GM12878 (cell line): ENCODE results near the gene CACNA1H. TPM values are rescaled to one million over a fixed set of nuclear protein-coding genes. Genes with fewer than 3 reads are reported as not detected.

ENCODE experiments used
- ATAC-seq: fragments of 200-7000 bp; cut with Tn5 transposase; 3 replicates; pipeline ENCODE4 v1.9.1; 2020; ENCODE audit warnings: mild to moderate bottlenecking, moderate library complexity
- BruUV-seq: library from RNA; stranded (reverse); fragments of 400-500 nt; replicated peaks from 2 replicates; lab custom pipeline; 2021; lab: Mats Ljungman, UMichigan
- CTCF ChIA-PET: fragments of 300-600 bp; sonication (Branson Sonifier 250); formaldehyde crosslinking; extraction: SDS; loops from one replicate; lab custom pipeline; 2021; ENCODE audit warnings: inconsistent platforms; lab: Yijun Ruan, JAX
- POLR2A ChIA-PET: fragments of 350-600 bp; formaldehyde crosslinking; extraction: SDS; loops from one replicate; lab custom pipeline; 2021; ENCODE audit warnings: inconsistent platforms; lab: Charles Lee
- RAD21 ChIA-PET: fragments of 300-600 bp; sonication (Branson Sonifier 250); formaldehyde crosslinking; loops from one replicate; lab custom pipeline; 2023; ENCODE audit warnings: antibody characterized with exemption; ENCODE audit not compliant: unreplicated experiment; lab: Charles Lee
- SMC1A ChIA-PET: fragments of 300-600 bp; sonication (Branson Sonifier 250); formaldehyde crosslinking; loops from one replicate; lab custom pipeline; 2023; ENCODE audit not compliant: unreplicated experiment, uncharacterized antibody; lab: Charles Lee
- DNase-seq: peaks from one replicate; pipeline ENCODE4 v3.0.0-alpha.2; 2011; ENCODE audit warnings: low read depth, low spot score
- FAIRE-seq: peaks from 3 replicates; lab custom pipeline; 2011; peaks lifted over from hg19 to GRCh38; lab: Jason Lieb, UNC
- H2AFZ ChIP-seq: 2 replicates; pipeline ENCODE4 v1.6.0; 2011; ENCODE audit warnings: low read depth, low read length, control low read depth; ENCODE audit not compliant: control insufficient read depth
- H3K27ac ChIP-seq: 2 replicates; pipeline ENCODE4 v1.5.1; 2011; ENCODE audit warnings: control low read depth; ENCODE audit not compliant: control insufficient read depth, insufficient read depth
- H3K27me3 ChIP-seq, 2 experiments: replicated peaks in 1 of 2; 2 replicates each; pipeline versions ENCODE4 v1.6.0 to v1.6.1; 2011; ENCODE audit warnings: low read length in 1 of 2; ENCODE audit not compliant: control insufficient read depth in 2 of 2, insufficient read depth in 2 of 2
- H3K36me3 ChIP-seq, 2 experiments: 2 replicates each; pipeline ENCODE4 v1.5.1; 2011; ENCODE audit warnings: low read length in 1 of 2; ENCODE audit not compliant: control insufficient read depth in 2 of 2, insufficient read depth in 2 of 2
- H3K4me1 ChIP-seq: 2 replicates; pipeline ENCODE4 v1.6.1; 2011; ENCODE audit warnings: mild to moderate bottlenecking, low read length, moderate library complexity, mixed read lengths; ENCODE audit not compliant: control insufficient read depth, insufficient read depth
- H3K4me2 ChIP-seq: 2 replicates; pipeline ENCODE4 v1.6.0; 2011; ENCODE audit warnings: control low read depth; ENCODE audit not compliant: control insufficient read depth, insufficient read depth
- H3K4me3 ChIP-seq: fragments of 200-600 bp; sonication (generic); 2 replicates; pipeline ENCODE4 v1.5.1; 2016
- H3K79me2 ChIP-seq: 2 replicates; pipeline ENCODE4 v1.6.0; 2011; ENCODE audit warnings: low read length; ENCODE audit not compliant: control insufficient read depth, insufficient read depth
- H3K9ac ChIP-seq: 2 replicates; pipeline ENCODE4 v1.8.0; 2011; ENCODE audit warnings: low read length, control low read depth, mixed read lengths; ENCODE audit not compliant: control insufficient read depth, insufficient read depth
- H3K9me3 ChIP-seq: replicated peaks from 3 replicates; pipeline ENCODE4 v1.5.1; 2011; ENCODE audit warnings: mild to moderate bottlenecking, low read length; ENCODE audit not compliant: control insufficient read depth, insufficient read depth
- H4K20me1 ChIP-seq: 2 replicates; pipeline ENCODE4 v1.6.0; 2011; ENCODE audit not compliant: control insufficient read depth, insufficient read depth
- MEF2B ChIP-seq: fragments of 450-650 bp; IDR thresholded peaks from 2 replicates; pipeline ENCODE4 v1.6.1; 2018; ENCODE audit warnings: mild to moderate bottlenecking, moderate library complexity; ENCODE audit not compliant: partially characterized antibody, poor library complexity, severe bottlenecking
- NR2C1 ChIP-seq: fragments of 450-650 bp; IDR thresholded peaks from 2 replicates; pipeline ENCODE4 v1.6.1; 2017; ENCODE audit warnings: antibody characterized with exemption, mild to moderate bottlenecking, moderate library complexity
- PRDM15 ChIP-seq: fragments of 450-650 bp; formaldehyde crosslinking; IDR thresholded peaks from 2 replicates; pipeline ENCODE4 v1.4.0; 2020; ENCODE audit warnings: mild to moderate bottlenecking, moderate library complexity
- SMARCA5 ChIP-seq: fragments of 450-650 bp; IDR thresholded peaks from 2 replicates; pipeline ENCODE4 v1.6.1; 2017; ENCODE audit warnings: mild to moderate bottlenecking
- WRNIP1 ChIP-seq: IDR thresholded peaks from 2 replicates; pipeline ENCODE4 v1.6.1; 2011; ENCODE audit warnings: low read depth, low read length, improper control_type of control experiment, borderline replicate concordance
- WGBS: methylation state at CpG from one replicate; pipeline ENCODE4 v1.1.6; 2016; ENCODE audit warnings: low lambda C conversion rate; ENCODE audit not compliant: insufficient replicate concordance, insufficient coverage; ENCODE audit errors: missing lambda C conversion rate; 5-methylcytosine and 5-hydroxymethylcytosine counted together
- in situ Hi-C: fragments of 300-500 bp; cut with MboI; formaldehyde crosslinking; loops from 9 replicates; pipeline ENCODE4 v1.14.3; 2018; ENCODE audit warnings: mixed read lengths
- intact Hi-C: fragments of 100-400 bp; cut with micrococcal nuclease; formaldehyde crosslinking; loops from one replicate; pipeline ENCODE4 v1.14.2; 2022; ENCODE audit not compliant: unreplicated experiment
- polyA plus RNA-seq, 11 experiments: library from polyadenylated mRNA; depleted of rRNA in 4 of 11; unstranded in 6 of 11; stranded (reverse) in 5 of 11; fragments of >200 nt; fragmentation: Nextera tagmentation in 4 of 11; fragmentation: Illumina TruSeq in 1 of 11; extraction: Ambion mirVana in 4 of 11; extraction: Trizol in 1 of 11; gene quantifications; 1 replicate in 1 of 11; 2 replicates in 10 of 11; pipeline versions ENCODE4 v1.2.1 to v1.2.3, GENCODE V29; 2011 to 2016; ENCODE audit warnings: inconsistent platforms in 2 of 11, missing spikeins in 2 of 11, low read depth in 1 of 11
- total RNA-seq, 4 experiments: library from RNA; depleted of rRNA in 3 of 4; stranded (reverse); fragments of >200 nt in 3 of 4; fragmentation: Illumina TruSeq in 1 of 4; extraction: Trizol in 1 of 4; gene quantifications; 2 replicates each; pipeline versions ENCODE4 v1.2.1 to v1.2.3, GENCODE V29; 2013 to 2021
- TF ChIP-seq, protein P1 (sequence below): fragments of 450-650 bp; conservative IDR thresholded peaks from 2 replicates; pipeline ENCODE4 v1.6.1; 2017; ENCODE audit warnings: mild to moderate bottlenecking, moderate library complexity
- TF ChIP-seq, protein P2 (sequence below): fragments of 450-650 bp; IDR thresholded peaks from 2 replicates; pipeline ENCODE4 v1.6.1; 2017; ENCODE audit warnings: borderline replicate concordance

CACNA1H gene
- total and polyA plus RNA-seq, 10 of the 15 experiments (the other 5 are each of a cell fraction or from before 2014, with no cell fraction given) = 0.03 to 0.54 TPM; not detected in 8

GRCh38 chr16:1112506-1113184, 40.3 kb upstream of the CACNA1H start:
- CTCF ChIA-PET = no interaction called here
- no peaks in the 10 kb centered on the region for H4K20me1 ChIP-seq
- H3K4me2 ChIP-seq = no peak overlapping the region
- no peaks in the 10 kb centered on the region for H3K9me3 ChIP-seq
- H3K79me2 ChIP-seq = no peaks in the 10 kb centered on the region
- DNase-seq (no peak), ATAC-seq (no peak), FAIRE-seq (no peak)
- in situ Hi-C loops (no loop called here), intact Hi-C loops (no loop called here)
- 53% methylated on average over 26 of the region's 26 CpGs for WGBS
- no TSS peak for BruUV-seq
- POLR2A ChIA-PET = no interaction called here
- no peaks in the 10 kb centered on the region for H3K27me3 ChIP-seq
- no peaks in the 10 kb centered on the region for H3K4me1 ChIP-seq
- SMC1A ChIA-PET = no interaction called here
- H3K4me3 ChIP-seq = no peak overlapping the region
- H3K27ac ChIP-seq = no peak overlapping the region
- no peak overlapping the region for H2AFZ ChIP-seq
- no peaks in the 10 kb centered on the region for H3K36me3 ChIP-seq
- TF ChIP-seq, protein P1, sequence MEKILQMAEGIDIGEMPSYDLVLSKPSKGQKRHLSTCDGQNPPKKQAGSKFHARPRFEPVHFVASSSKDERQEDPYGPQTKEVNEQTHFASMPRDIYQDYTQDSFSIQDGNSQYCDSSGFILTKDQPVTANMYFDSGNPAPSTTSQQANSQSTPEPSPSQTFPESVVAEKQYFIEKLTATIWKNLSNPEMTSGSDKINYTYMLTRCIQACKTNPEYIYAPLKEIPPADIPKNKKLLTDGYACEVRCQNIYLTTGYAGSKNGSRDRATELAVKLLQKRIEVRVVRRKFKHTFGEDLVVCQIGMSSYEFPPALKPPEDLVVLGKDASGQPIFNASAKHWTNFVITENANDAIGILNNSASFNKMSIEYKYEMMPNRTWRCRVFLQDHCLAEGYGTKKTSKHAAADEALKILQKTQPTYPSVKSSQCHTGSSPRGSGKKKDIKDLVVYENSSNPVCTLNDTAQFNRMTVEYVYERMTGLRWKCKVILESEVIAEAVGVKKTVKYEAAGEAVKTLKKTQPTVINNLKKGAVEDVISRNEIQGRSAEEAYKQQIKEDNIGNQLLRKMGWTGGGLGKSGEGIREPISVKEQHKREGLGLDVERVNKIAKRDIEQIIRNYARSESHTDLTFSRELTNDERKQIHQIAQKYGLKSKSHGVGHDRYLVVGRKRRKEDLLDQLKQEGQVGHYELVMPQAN = no peak
- TF ChIP-seq MEF2B (no peak), NR2C1 (no peak), PRDM15 (no peak), SMARCA5 (no peak), WRNIP1 (no peak)
- TF ChIP-seq, protein P2, sequence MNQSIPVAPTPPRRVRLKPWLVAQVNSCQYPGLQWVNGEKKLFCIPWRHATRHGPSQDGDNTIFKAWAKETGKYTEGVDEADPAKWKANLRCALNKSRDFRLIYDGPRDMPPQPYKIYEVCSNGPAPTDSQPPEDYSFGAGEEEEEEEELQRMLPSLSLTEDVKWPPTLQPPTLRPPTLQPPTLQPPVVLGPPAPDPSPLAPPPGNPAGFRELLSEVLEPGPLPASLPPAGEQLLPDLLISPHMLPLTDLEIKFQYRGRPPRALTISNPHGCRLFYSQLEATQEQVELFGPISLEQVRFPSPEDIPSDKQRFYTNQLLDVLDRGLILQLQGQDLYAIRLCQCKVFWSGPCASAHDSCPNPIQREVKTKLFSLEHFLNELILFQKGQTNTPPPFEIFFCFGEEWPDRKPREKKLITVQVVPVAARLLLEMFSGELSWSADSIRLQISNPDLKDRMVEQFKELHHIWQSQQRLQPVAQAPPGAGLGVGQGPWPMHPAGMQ = no peak
- no peak overlapping the region for H3K9ac ChIP-seq
- RAD21 ChIA-PET = no interaction called here
